Measurements from ENCODE around the gene CREBBP. TPM values are rescaled to one million over a fixed set of nuclear protein-coding genes. Genes with fewer than 3 reads are reported as not detected.

Gene CREBBP
- total and polyA plus RNA-seq, 7 donors = 7.1 to 54.9 (median 44.1) TPM

GRCh38 chr16:3874242-3874641 is 6.3 kb downstream of the CREBBP start:
- no peaks in the 10 kb centered on the region for H3K9me3 ChIP-seq
- H3K27me3 ChIP-seq (ENCODE audit: insufficient read depth in 3 of 3, low read length in 2 of 3) = no peaks in the 10 kb centered on the region
- DNase-seq = no peak
- no peaks in the 10 kb centered on the region for H3K36me3 ChIP-seq (ENCODE audit: insufficient read depth in 1 of 2, low read depth in 1 of 2)
- WGBS, 3 donors = 55 to 80% (median 57%) methylated on average over 8 of the region's 8 CpGs
- TF ChIP-seq CTCF (IDR thresholded peaks at IDR 0.05) = no peak
- H3K4me3 ChIP-seq = no peak overlapping the region
- peak overlapping the region; percentile 73 for H3K27ac ChIP-seq
- peaks cover 91% of the 10 kb centered on the region for H3K4me1 ChIP-seq
- intact Hi-C loops (cut with DNase I) = loop anchor here (2.0 to 10.0 kb wide), 3 partner anchors 102 to 349 kb away; no protein-coding TSS in a partner anchor
- ATAC-seq = no peak

- peak overlapping the region; percentile 21 for H3K4me3 ChIP-seq
- DNase-seq = no peak
- 55 to 73% (median 56%) methylated on average over 13 of the region's 13 CpGs for WGBS, 3 donors
- peaks cover 95% of the 10 kb centered on the region for H3K4me1 ChIP-seq
- ATAC-seq = peak; percentile 16 to 44 (median 34)
- H3K36me3 ChIP-seq (ENCODE audit: insufficient read depth in 1 of 2, low read depth in 1 of 2) = no peaks in the 10 kb centered on the region
- H3K9me3 ChIP-seq = no peaks in the 10 kb centered on the region
- no peaks in the 10 kb centered on the region for H3K27me3 ChIP-seq (ENCODE audit: insufficient read depth in 3 of 3, low read length in 2 of 3)
- TF ChIP-seq CTCF (IDR thresholded peaks at IDR 0.05) = no peak
- intact Hi-C loops (cut with DNase I) = loop anchor here (2.0 to 10.0 kb wide), 3 partner anchors 101 to 349 kb away; no protein-coding TSS in a partner anchor
- H3K27ac ChIP-seq = peak overlapping the region; percentile 73
These were observed 6.9 kb downstream of the CREBBP start for GRCh38 chr16:3873482-3874173.

GRCh38 chr16:3872216-3872895 is 8.2 kb downstream of the CREBBP start:
- H3K4me1 ChIP-seq = peaks cover 93% of the 10 kb centered on the region
- 23 to 37% (median 25%) methylated on average over 12 of the region's 12 CpGs for WGBS, 3 donors
- ATAC-seq = peak in 1 of 4 donors; percentile 33
- intact Hi-C loops (cut with DNase I) = loop anchor here (5.0 to 10.0 kb wide), 2 partner anchors 100 to 348 kb away; no protein-coding TSS in a partner anchor
- H3K27ac ChIP-seq = peak overlapping the region; percentile 73
- no peak for TF ChIP-seq CTCF (IDR thresholded peaks at IDR 0.05)
- no peaks in the 10 kb centered on the region for H3K36me3 ChIP-seq (ENCODE audit: insufficient read depth in 1 of 2, low read depth in 1 of 2)
- H3K9me3 ChIP-seq = no peaks in the 10 kb centered on the region
- no peaks in the 10 kb centered on the region for H3K27me3 ChIP-seq (ENCODE audit: insufficient read depth in 3 of 3, low read length in 2 of 3)
- no peak for DNase-seq
- H3K4me3 ChIP-seq = peak overlapping the region; percentile 21

- Histone ChIP-seq H3K4me3 (no peak overlapping the region), H3K4me1 (peaks cover 89% of the 10 kb centered on the region), H3K27me3 (ENCODE audit: insufficient read depth in 3 of 3, low read length in 2 of 3) (no peaks in the 10 kb centered on the region), H3K9me3 (no peaks in the 10 kb centered on the region), H3K27ac (no peak overlapping the region), H3K36me3 (ENCODE audit: insufficient read depth in 1 of 2, low read depth in 1 of 2) (no peaks in the 10 kb centered on the region)
- no peak for ATAC-seq
- intact Hi-C loops (cut with DNase I) = no loop called here
- WGBS, 3 donors = 64 to 81% (median 66%) methylated on average over 3 of the region's 3 CpGs
- TF ChIP-seq CTCF (IDR thresholded peaks at IDR 0.05) = no peak
- DNase-seq = no peak
These were observed 11.5 kb downstream of the CREBBP start for GRCh38 chr16:3868967-3869366.

All from psoas muscle (tissue), 8 donors.